Renal cortex interstitium (tissue), 11 donors: Measurements from ENCODE around the gene BICDL2. TPM values are rescaled to one million over a fixed set of nuclear protein-coding genes. Genes with fewer than 3 reads are reported as not detected.

ENCODE experiments used
- DNase-seq, 11 donors: peaks; one replicate each; pipeline ENCODE4 v3.0.0-alpha.2; 2013; ENCODE audit warnings: low read depth in 9 of 11, low spot score in 4 of 11; ENCODE audit errors: extremely low read depth in 1 of 11
- polyA plus RNA-seq, 3 donors: library from polyadenylated mRNA; unstranded; fragments of 120-200 nt; gene quantifications; one replicate each; pipeline ENCODE4 v1.2.1, GENCODE V29; 2013; ENCODE audit not compliant: insufficient read length in 3 of 3

BICDL2 gene
- polyA plus RNA-seq, 3 donors, result 1.0 to 2.5 (median 2.0) TPM

- no peak for DNase-seq
Observed at GRCh38 chr16:3029491-3030221, 7.1 kb downstream of the BICDL2 start.

- DNase-seq, result no peak
Observed at GRCh38 chr16:3028716-3029319, 7.9 kb downstream of the BICDL2 start.

- peak in 3 of 11 donors; percentile 80 to 83 (median 82) for DNase-seq
Observed at GRCh38 chr16:3027983-3028715, 8.6 kb downstream of the BICDL2 start.

- DNase-seq, result no peak
Observed at GRCh38 chr16:3027489-3027795, 9.3 kb downstream of the BICDL2 start.

GRCh38 chr16:3026609-3027488 is 9.9 kb downstream of the BICDL2 start:
- DNase-seq, result no peak

- no peak for DNase-seq
Observed at GRCh38 chr16:3026003-3026378, 10.8 kb downstream of the BICDL2 start.

- no peak for DNase-seq
Observed at GRCh38 chr16:3025032-3026002, 11.4 kb downstream of the BICDL2 start.

GRCh38 chr16:3023669-3024478 is 12.9 kb downstream of the BICDL2 start, which contains the start of the genes HCFC1R1 and THOC6:
Gene HCFC1R1 (minus strand): TSS chr16:3023942. CDS start chr16:3023941, 1 bp downstream.
Gene THOC6 (plus strand): TSS chr16:3024035. CDS start chr16:3024327, 292 bp downstream.
- peak in 10 of 11 donors; percentile 90 to 97 (median 95) for DNase-seq

GRCh38 chr16:3023415-3023668 is 13.4 kb downstream of the BICDL2 start:
- DNase-seq, result no peak

GRCh38 chr16:3022684-3023414 is 13.9 kb downstream of the BICDL2 start:
- no peak for DNase-seq

- DNase-seq, result peak in 3 of 11 donors; percentile 76 to 87 (median 77)
Observed at GRCh38 chr16:3022208-3022683, 14.5 kb downstream of the BICDL2 start.

- peak in 1 of 11 donors; percentile 45 for DNase-seq
Observed at GRCh38 chr16:3021449-3022207, 15.1 kb downstream of the BICDL2 start.

- peak in 1 of 11 donors; percentile 61 for DNase-seq
Observed at GRCh38 chr16:3020604-3021448, 15.9 kb downstream of the BICDL2 start.

- peak in 2 of 11 donors; percentile 74 to 77 for DNase-seq
Observed at GRCh38 chr16:3020247-3020603, 16.5 kb downstream of the BICDL2 start, which contains the start of gene TNFRSF12A. Gene TNFRSF12A (plus strand): TSS chr16:3020368. CDS start chr16:3020398, 30 bp downstream.
